ENCODE results near the gene CXCR4. TPM values are rescaled to one million over a fixed set of nuclear protein-coding genes. Genes with fewer than 3 reads are reported as not detected.

Gene CXCR4
- total RNA-seq, 4 donors from 2014 or later, result 4.9 to 446 (median 22.2) TPM

DNA sequence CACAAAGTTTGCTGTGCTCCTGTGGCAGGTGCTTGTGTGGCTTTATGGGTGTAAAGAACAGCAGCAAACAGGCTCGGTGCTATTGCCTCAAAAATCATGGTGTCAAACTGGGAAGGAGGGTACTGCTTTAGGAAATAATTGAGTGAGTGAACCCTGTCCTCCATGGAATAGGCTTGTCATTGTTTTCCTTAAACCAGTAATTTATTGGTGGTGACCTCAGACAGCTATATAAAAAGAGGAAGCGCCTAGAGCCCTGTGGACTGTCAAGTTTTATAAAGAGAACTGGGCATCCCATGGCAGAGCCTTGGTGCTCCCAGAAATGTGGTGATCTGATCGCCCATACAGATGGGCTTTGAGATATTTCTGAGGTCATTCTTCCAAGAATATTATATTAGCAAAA lies 4.7 kb upstream of the CXCR4 start:
- Histone ChIP-seq H3K4me1 (peaks cover 0 to 27% (median 20%) of the 10 kb centered on the region in 4 donors), H3K36me3 (no peaks in the 10 kb centered on the region), H3K27me3 (no peaks in the 10 kb centered on the region), H3K9me3 (no peaks in the 10 kb centered on the region), H3K27ac (peak overlapping the region in 1 of 4 donors; percentile 92), H3K4me3 (no peak overlapping the region)
- no peak for DNase-seq
- TF ChIP-seq, protein P1, sequence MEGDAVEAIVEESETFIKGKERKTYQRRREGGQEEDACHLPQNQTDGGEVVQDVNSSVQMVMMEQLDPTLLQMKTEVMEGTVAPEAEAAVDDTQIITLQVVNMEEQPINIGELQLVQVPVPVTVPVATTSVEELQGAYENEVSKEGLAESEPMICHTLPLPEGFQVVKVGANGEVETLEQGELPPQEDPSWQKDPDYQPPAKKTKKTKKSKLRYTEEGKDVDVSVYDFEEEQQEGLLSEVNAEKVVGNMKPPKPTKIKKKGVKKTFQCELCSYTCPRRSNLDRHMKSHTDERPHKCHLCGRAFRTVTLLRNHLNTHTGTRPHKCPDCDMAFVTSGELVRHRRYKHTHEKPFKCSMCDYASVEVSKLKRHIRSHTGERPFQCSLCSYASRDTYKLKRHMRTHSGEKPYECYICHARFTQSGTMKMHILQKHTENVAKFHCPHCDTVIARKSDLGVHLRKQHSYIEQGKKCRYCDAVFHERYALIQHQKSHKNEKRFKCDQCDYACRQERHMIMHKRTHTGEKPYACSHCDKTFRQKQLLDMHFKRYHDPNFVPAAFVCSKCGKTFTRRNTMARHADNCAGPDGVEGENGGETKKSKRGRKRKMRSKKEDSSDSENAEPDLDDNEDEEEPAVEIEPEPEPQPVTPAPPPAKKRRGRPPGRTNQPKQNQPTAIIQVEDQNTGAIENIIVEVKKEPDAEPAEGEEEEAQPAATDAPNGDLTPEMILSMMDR (IDR thresholded peaks at IDR 0.05), result no peak
- no peak for TF ChIP-seq POLR2A (IDR thresholded peaks at IDR 0.05)

DNA sequence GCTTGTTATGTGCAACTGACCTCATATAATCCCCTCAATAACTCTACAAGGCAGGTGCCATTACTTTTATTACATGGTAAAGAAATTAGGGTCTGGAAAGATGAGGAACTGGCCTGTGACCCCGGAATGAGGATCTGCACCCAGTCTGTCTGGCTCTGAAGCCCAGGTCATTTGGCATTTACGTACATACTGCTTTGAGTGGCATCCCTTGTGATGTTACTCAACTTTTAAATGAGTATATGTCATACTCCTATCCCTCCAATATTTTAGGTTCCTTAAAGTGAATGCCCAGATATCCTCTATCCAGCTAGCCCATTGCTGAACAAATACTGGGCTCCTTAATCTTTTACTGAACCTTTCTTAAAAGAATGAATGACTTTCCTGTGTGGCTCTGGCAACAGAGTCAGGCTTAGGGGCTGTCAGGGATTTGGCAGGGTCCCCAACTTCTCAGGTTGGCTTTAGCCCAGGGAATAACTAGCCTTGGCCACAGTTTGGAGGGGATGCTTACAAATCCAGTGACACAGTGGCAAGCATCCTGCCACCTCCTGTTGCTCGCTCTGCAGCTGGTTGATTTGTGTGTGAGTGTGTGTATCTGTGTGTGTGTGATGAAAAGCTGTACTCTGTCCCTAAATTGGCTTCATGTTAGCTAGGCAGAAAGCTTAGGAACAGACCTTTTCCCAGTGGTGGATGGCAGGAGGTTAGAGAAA lies 3.4 kb upstream of the CXCR4 start:
- Histone ChIP-seq H3K27ac (peak overlapping the region in 1 of 4 donors; percentile 92), H3K4me3 (no peak overlapping the region), H3K27me3 (no peaks in the 10 kb centered on the region), H3K36me3 (no peaks in the 10 kb centered on the region), H3K9me3 (no peaks in the 10 kb centered on the region), H3K4me1 (peaks cover 0 to 29% (median 17%) of the 10 kb centered on the region in 4 donors)
- TF ChIP-seq, protein P1 (IDR thresholded peaks at IDR 0.05), result no peak
- no peak for TF ChIP-seq POLR2A (IDR thresholded peaks at IDR 0.05)
- no peak for DNase-seq

DNA sequence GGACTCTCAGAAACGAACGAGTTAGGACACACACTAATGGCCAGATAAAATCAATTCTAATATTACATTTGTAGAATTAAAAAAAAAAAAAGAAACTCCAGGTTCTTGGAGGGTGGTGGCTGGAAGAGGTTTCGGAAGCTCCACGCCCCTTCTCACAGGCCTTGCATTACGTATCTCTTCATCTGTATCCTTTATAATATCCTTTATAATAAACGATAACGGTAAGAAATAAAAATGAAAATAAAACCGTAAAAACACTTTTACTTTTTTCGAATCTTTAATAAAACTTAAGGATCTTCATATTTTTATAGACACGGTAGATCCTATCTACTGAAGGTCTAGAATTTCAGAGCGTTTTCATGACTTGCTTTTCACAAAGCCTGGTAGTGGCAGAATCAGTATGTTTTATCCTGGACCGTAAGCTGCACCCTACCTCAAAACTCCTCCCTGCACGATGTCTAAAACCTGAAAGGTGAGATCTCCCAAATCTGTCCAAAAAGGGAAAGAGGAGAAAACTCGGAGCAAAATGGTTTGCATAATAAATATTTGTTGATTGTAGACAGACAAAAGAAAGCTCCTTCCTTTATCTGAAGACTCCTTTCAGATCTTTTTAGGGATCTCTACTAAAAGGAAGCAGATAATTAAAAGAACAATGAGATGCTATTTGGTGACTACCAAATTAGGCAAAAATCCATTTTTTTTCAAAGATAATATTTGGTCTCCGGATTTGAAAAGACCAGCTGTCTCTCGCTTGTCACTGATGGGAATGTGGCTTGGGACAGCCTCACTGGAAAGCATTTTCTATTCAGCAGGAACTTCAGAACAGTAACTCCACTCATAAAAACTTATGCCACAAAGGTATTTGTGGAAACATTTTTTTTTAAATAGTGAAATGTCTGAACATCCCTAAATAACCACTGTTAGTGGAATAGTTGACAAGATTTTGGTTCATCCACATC lies 2.0 kb upstream of the CXCR4 start:
- Histone ChIP-seq H3K36me3 (peaks cover 0 to 5% (median 0%) of the 10 kb centered on the region in 3 donors), H3K27me3 (no peaks in the 10 kb centered on the region), H3K27ac (peak overlapping the region in 2 of 4 donors; percentile 93 to 99), H3K4me3 (peak overlapping the region; percentile 65 to 83 (median 74)), H3K9me3 (no peaks in the 10 kb centered on the region), H3K4me1 (peaks cover 0 to 25% (median 11%) of the 10 kb centered on the region in 4 donors)
- no peak for DNase-seq
- TF ChIP-seq, protein P1 (IDR thresholded peaks at IDR 0.05), result no peak
- TF ChIP-seq POLR2A (IDR thresholded peaks at IDR 0.05), result no peak

DNA sequence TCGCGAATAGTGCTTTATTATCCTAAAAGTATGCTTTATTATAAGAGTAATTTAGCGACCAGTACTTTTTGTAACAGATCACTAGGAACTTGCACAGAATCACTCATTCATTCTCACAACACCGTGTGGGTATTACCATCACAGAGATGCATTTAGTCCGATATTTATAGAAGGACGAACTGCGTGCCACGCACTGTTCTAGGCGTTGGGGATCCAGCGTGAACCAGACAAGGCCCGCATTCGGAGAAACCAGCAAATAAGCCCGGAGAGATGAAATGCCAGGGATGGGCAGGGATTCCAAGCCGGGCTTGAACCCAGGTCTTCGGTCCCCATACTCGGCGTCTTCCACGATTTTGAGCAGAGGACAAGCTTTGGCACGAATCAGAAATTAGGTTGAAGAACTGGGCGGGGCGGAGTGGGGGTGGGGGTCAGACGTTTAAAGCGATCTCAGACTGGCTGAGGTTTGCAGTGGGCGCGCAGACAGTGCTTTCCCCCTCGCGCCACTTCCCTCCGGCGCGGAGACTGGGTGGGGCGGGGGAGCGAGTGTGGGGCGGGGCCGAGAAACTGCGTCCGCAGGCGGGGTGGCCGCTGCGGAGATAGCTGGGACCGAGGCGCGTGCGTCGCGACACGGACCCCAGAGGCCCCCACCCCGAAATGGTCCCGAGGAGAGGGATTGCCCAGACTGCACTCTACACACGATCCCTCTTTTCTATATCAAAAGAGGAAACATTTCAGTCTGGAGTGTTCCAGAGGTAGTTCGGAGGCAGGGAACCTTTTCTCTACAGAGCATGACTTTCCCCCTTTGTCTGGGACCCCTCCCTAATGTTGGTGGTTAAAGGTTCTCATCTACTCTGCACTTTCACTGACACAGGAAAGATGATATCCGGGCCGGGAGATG lies 1.1 kb upstream of the CXCR4 start:
- Histone ChIP-seq H3K27ac (peak overlapping the region; percentile 86 to 99 (median 92)), H3K4me1 (peaks cover 0 to 25% (median 9%) of the 10 kb centered on the region in 4 donors), H3K27me3 (no peaks in the 10 kb centered on the region), H3K36me3 (peaks cover 0 to 12% (median 0%) of the 10 kb centered on the region in 3 donors), H3K4me3 (peak overlapping the region; percentile 65 to 83 (median 74)), H3K9me3 (no peaks in the 10 kb centered on the region)
- TF ChIP-seq POLR2A (IDR thresholded peaks at IDR 0.05), result peak in 1 of 2 donors; percentile 56
- TF ChIP-seq, protein P1 (IDR thresholded peaks at IDR 0.05), result no peak
- DNase-seq, result peak; percentile 74 to 97 (median 96)

DNA sequence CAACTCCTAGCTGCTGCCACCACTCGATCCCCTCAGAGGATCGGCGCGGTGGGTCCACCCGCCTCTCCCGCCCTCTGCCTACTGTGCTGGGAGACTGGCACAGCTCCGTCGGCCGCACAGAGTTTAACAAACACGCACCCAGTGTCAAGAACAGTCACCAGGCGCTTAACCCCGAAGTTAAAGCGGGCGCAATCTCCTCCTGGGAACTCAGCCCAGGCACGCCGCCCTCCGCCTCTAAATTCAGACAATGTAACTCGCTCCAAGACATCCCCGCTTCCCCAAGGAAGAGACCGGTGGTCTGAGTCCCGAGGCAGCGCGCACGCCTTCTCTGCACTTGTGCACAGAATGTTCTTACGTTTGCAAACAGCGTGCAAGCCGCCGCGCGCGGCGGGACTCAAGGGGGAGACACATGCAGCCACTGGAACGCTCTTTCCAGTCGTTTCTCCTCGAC lies 533 bp downstream of the CXCR4 start:
- Histone ChIP-seq H3K4me1 (peaks cover 0 to 25% (median 8%) of the 10 kb centered on the region in 4 donors), H3K4me3 (peak overlapping the region; percentile 65 to 83 (median 74)), H3K9me3 (no peaks in the 10 kb centered on the region), H3K27ac (peak overlapping the region; percentile 86 to 99 (median 92)), H3K36me3 (peaks cover 0 to 14% (median 0%) of the 10 kb centered on the region in 3 donors), H3K27me3 (no peaks in the 10 kb centered on the region)
- TF ChIP-seq, protein P1 (IDR thresholded peaks at IDR 0.05), result no peak
- no peak for TF ChIP-seq POLR2A (IDR thresholded peaks at IDR 0.05)
- DNase-seq, result peak in 1 of 3 donors; percentile 54

Data from Peyer's patch (tissue), 4 donors.